Astrocyte (in vitro differentiated cells and primary cell): ENCODE data around the gene LCE5A.

Experiments used
- EZH2 ChIP-seq: IDR thresholded peaks from 2 replicates; pipeline ENCODE4 v1.6.1; 2012; ENCODE audit warnings: mild to moderate bottlenecking, low read length, inconsistent platforms; ENCODE audit not compliant: insufficient read depth
- TF ChIP-seq, protein P1 (sequence below): IDR thresholded peaks from 2 replicates; pipeline ENCODE4 v1.5.1; 2011; ENCODE audit warnings: low read depth, mild to moderate bottlenecking, inconsistent platforms, low read length, moderate library complexity; ENCODE audit not compliant: insufficient read depth

DNA sequence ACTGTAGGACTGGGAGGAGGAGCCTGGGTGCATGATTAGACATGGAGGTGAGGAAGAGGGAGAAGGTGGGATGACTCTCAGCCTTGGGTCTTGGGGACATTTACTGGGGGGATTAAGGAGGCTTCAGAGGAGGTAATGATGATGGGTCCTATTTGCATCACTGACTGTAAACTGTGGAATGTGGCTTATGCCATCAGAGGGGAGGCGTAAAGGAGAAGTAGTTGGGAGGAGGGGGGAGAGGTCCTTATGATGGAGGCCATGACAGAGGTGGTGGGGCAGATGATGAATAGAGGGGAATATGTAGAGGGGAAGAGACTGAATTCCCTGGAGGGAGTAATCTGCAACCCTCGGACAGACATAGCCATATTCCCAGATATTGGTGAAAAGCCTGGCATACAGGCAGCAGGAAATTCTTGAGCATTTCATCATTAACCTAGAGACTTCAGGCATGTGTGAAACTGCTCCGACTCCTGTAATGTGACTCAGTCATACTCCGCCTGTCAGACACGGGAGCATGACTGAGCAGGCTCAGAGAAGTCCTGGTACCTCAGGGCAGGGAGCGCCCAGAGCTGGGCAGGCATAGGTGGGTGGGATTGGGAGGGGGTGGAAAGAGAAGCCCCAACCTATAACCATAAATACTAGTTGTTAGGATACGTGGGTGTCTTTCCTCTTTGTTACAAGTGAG is 8.0 kb upstream of the LCE5A start:
- TF ChIP-seq, protein P1, sequence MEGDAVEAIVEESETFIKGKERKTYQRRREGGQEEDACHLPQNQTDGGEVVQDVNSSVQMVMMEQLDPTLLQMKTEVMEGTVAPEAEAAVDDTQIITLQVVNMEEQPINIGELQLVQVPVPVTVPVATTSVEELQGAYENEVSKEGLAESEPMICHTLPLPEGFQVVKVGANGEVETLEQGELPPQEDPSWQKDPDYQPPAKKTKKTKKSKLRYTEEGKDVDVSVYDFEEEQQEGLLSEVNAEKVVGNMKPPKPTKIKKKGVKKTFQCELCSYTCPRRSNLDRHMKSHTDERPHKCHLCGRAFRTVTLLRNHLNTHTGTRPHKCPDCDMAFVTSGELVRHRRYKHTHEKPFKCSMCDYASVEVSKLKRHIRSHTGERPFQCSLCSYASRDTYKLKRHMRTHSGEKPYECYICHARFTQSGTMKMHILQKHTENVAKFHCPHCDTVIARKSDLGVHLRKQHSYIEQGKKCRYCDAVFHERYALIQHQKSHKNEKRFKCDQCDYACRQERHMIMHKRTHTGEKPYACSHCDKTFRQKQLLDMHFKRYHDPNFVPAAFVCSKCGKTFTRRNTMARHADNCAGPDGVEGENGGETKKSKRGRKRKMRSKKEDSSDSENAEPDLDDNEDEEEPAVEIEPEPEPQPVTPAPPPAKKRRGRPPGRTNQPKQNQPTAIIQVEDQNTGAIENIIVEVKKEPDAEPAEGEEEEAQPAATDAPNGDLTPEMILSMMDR: no peak
- no peak for TF ChIP-seq EZH2
